Fibroblast of villous mesenchyme (primary cell): ENCODE results near the gene NEK8. TPM values are rescaled to one million over a fixed set of nuclear protein-coding genes. Genes with fewer than 3 reads are reported as not detected.
"Not testable (repeated sequence)": the region's sequence is repeated elsewhere in the genome, so short reads cannot be mapped to it uniquely, and the experiment has no call there.

ENCODE experiments used
- DNase-seq: peaks from one replicate; pipeline ENCODE4 v3.0.0-alpha.2; 2010; ENCODE audit warnings: low read depth
- H3K4me3 ChIP-seq: 2 replicates; pipeline ENCODE4 v1.5.1; 2011; ENCODE audit warnings: low read depth, mild to moderate bottlenecking, low read length
- CTCF ChIP-seq: IDR thresholded peaks from 2 replicates; pipeline ENCODE4 v1.5.1; 2012; ENCODE audit warnings: low read depth, mild to moderate bottlenecking, low read length; ENCODE audit not compliant: insufficient read depth
- total RNA-seq: library from RNA; depleted of rRNA; stranded (reverse); fragments of >200 nt; gene quantifications from 2 replicates; pipeline ENCODE4 v1.2.3, GENCODE V29; 2012

Gene NEK8
- total RNA-seq, 1 donor, result 2.2 TPM

GRCh38 chr17:28715217-28715616 is 13.4 kb upstream of the NEK8 start:
- H3K4me3 ChIP-seq, result no peak overlapping the region
- TF ChIP-seq CTCF, result no peak
- no peak for DNase-seq

- no peak for TF ChIP-seq CTCF
- peak overlapping the region; percentile 97 for H3K4me3 ChIP-seq
These were observed 11.6 kb upstream of the NEK8 start for GRCh38 chr17:28716740-28717577.

GRCh38 chr17:28717578-28718332 is 10.8 kb upstream of the NEK8 start, which contains the start of gene RAB34:
Gene RAB34 (minus strand): TSS chr17:28717868. CDS start chr17:28717266, 602 bp downstream.
- peak; percentile 33 for TF ChIP-seq CTCF
- peak; percentile 94 for DNase-seq

More at GRCh38 chr17:28716740-28717577, 11.6 kb upstream of the NEK8 start:
- peak; percentile 48 for DNase-seq

GRCh38 chr17:28718333-28719020 is 10.1 kb upstream of the NEK8 start:
- H3K4me3 ChIP-seq, result peak overlapping the region; percentile 97
- no peak for DNase-seq
- no peak for TF ChIP-seq CTCF

More at GRCh38 chr17:28717578-28718332, 10.8 kb upstream of the NEK8 start, which contains the start of gene RAB34:
- H3K4me3 ChIP-seq, result peak within 1 kb of the TSS; percentile 97

GRCh38 chr17:28719021-28719433 is 9.6 kb upstream of the NEK8 start:
- no peak for TF ChIP-seq CTCF
- peak overlapping the region; percentile 97 for H3K4me3 ChIP-seq
- no peak for DNase-seq

- DNase-seq, result no peak
- H3K4me3 ChIP-seq, result peak overlapping the region; percentile 97
These were observed 8.2 kb upstream of the NEK8 start for GRCh38 chr17:28720247-28720996.

GRCh38 chr17:28720997-28721329 is 7.6 kb upstream of the NEK8 start:
- DNase-seq, result not testable (repeated sequence)
- peak overlapping the region; percentile 97 for H3K4me3 ChIP-seq

More at GRCh38 chr17:28720247-28720996, 8.2 kb upstream of the NEK8 start:
- peak; percentile 17 for TF ChIP-seq CTCF
